ENCODE data around the gene LAS1L.
"Not testable (repeated sequence)": the region's sequence is repeated elsewhere in the genome, so short reads cannot be mapped to it uniquely, and the experiment has no call there.

LAS1L gene

GRCh38 chrX:65572971-65573370 is 38.4 kb upstream of the LAS1L start:
- Histone ChIP-seq H3K4me1 (ENCODE audit: insufficient read depth, insufficient read length) (no peaks in the 10 kb centered on the region), H3K9ac (ENCODE audit: insufficient read length, low read depth) (no peak overlapping the region), H3K27me3 (ENCODE audit: insufficient read depth, insufficient read length) (no peaks in the 10 kb centered on the region), H3K4me3 (ENCODE audit: insufficient read length, low read depth) (no peak overlapping the region), H3K36me3 (ENCODE audit: insufficient read depth, insufficient read length, low read length) (no peaks in the 10 kb centered on the region), H3K9me3 (ENCODE audit: insufficient read depth, low read length) (no peaks in the 10 kb centered on the region; the same call in 1 of the 2 replicates)
- no peak for TF ChIP-seq SUZ12 (IDR thresholded peaks at IDR 0.05; ENCODE audit: extremely low read depth, insufficient read depth, insufficient read length)
- TF ChIP-seq YY1 (IDR thresholded peaks at IDR 0.05; ENCODE audit: insufficient read depth, insufficient read length), result no peak
- TF ChIP-seq ZNF274 (IDR thresholded peaks at IDR 0.05; ENCODE audit: low read depth, low read length), result no peak
- no peak for DNase-seq (ENCODE audit: low read depth, low spot score)

GRCh38 chrX:65562850-65563249 is 28.3 kb upstream of the LAS1L start:
- not testable (repeated sequence) for H3K36me3 ChIP-seq (ENCODE audit: insufficient read depth, insufficient read length, low read length); H3K9ac ChIP-seq (ENCODE audit: insufficient read length, low read depth); H3K27me3 ChIP-seq (ENCODE audit: insufficient read depth, insufficient read length); H3K9me3 ChIP-seq (ENCODE audit: insufficient read depth, low read length); H3K4me1 ChIP-seq (ENCODE audit: insufficient read depth, insufficient read length); DNase-seq (ENCODE audit: low read depth, low spot score); H3K4me3 ChIP-seq (ENCODE audit: insufficient read length, low read depth)

DNA sequence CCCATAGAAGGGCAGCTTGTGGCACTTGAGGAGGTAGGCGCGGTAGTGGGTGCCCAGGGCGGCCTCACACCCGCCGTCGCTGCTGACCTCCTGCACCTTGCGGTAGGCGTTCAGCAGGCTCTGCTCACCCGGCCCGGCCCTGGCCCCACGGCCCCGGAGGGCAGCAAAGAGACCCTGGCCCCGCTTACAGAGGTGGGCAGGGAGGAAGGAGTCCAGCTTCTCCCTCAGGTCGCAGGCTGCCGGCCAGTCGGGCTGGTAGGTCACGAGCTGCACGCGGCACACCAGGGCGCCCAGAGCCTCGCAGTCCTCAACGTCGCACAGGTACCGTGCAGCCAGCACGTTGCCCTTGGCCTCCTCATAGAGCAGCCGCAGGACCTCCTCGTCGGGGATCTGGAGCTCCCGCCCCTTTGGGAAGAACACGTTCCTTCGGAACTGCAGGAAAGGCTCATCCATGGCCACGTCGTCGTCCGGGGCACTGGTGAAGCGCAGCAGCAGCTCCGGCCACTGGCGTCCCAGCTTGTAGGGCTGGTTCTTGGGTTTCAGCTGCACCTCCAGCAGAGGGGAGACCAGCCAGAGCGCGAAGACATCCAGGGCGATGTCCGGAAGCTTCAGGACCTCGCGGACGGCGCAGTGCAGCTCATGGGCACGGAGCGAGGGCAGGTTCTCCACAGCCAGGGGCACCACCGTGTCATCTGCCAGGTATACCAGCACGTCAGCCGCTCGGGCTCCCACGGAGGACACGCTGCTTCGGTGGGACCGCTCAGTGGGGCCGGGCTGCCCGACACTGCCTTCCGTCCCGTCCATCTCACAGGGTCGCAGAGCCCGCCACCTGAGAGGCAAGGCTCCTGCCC is 17.1 kb upstream of the LAS1L start:
- Histone ChIP-seq H3K9ac (ENCODE audit: insufficient read length, low read depth) (no peak overlapping the region), H3K27me3 (ENCODE audit: insufficient read depth, insufficient read length) (no peaks in the 10 kb centered on the region), H3K4me3 (ENCODE audit: insufficient read length, low read depth) (no peak overlapping the region), H3K36me3 (ENCODE audit: insufficient read depth, insufficient read length, low read length) (no peaks in the 10 kb centered on the region), H3K4me1 (ENCODE audit: insufficient read depth, insufficient read length) (no peaks in the 10 kb centered on the region), H3K9me3 (ENCODE audit: insufficient read depth, low read length) (no peaks in the 10 kb centered on the region)
- TF ChIP-seq ZNF274 (IDR thresholded peaks at IDR 0.05; ENCODE audit: low read depth, low read length) (no peak), SUZ12 (IDR thresholded peaks at IDR 0.05; ENCODE audit: extremely low read depth, insufficient read depth, insufficient read length) (no peak), YY1 (IDR thresholded peaks at IDR 0.05; ENCODE audit: insufficient read depth, insufficient read length) (no peak)
- DNase-seq (ENCODE audit: low read depth, low spot score), result no peak

GRCh38 chrX:65551086-65551485 is 16.5 kb upstream of the LAS1L start:
- DNase-seq (ENCODE audit: low read depth, low spot score), result no peak
- H3K36me3 ChIP-seq (ENCODE audit: insufficient read depth, insufficient read length, low read length), result no peaks in the 10 kb centered on the region
- no peak overlapping the region for H3K9ac ChIP-seq (ENCODE audit: insufficient read length, low read depth)
- H3K27me3 ChIP-seq (ENCODE audit: insufficient read depth, insufficient read length), result no peaks in the 10 kb centered on the region
- no peaks in the 10 kb centered on the region for H3K4me1 ChIP-seq (ENCODE audit: insufficient read depth, insufficient read length)
- H3K9me3 ChIP-seq (ENCODE audit: insufficient read depth, low read length), result no peaks in the 10 kb centered on the region
- TF ChIP-seq SUZ12 (IDR thresholded peaks at IDR 0.05; ENCODE audit: extremely low read depth, insufficient read depth, insufficient read length), result no peak
- TF ChIP-seq YY1 (IDR thresholded peaks at IDR 0.05; ENCODE audit: insufficient read depth, insufficient read length), result no peak
- no peak for TF ChIP-seq ZNF274 (IDR thresholded peaks at IDR 0.05; ENCODE audit: low read depth, low read length)
- H3K4me3 ChIP-seq (ENCODE audit: insufficient read length, low read depth), result no peak overlapping the region

DNA sequence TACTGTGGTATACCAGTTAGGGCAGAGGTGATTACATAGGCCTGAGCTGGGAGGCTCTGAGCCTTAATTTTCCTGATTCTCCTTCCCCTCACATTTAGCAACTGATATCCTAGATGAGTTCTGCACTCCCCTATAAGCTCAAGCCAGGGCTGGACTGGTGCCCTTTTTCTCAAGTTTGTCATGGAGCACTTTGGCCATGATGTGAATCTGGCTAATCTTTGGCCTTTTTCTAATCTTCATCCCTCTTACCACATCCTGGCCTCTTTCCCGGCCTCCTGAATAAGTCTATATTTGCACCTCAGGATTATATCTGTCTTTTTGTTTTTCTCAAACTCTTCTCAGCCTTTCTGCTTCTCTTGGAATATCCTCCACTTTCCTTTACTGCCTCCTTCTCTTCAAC is 10.9 kb upstream of the LAS1L start:
- no peaks in the 10 kb centered on the region for H3K4me1 ChIP-seq (ENCODE audit: insufficient read depth, insufficient read length)
- TF ChIP-seq ZNF274 (IDR thresholded peaks at IDR 0.05; ENCODE audit: low read depth, low read length) (no peak), SUZ12 (IDR thresholded peaks at IDR 0.05; ENCODE audit: extremely low read depth, insufficient read depth, insufficient read length) (no peak), YY1 (IDR thresholded peaks at IDR 0.05; ENCODE audit: insufficient read depth, insufficient read length) (no peak)
- no peak overlapping the region for H3K4me3 ChIP-seq (ENCODE audit: insufficient read length, low read depth)
- no peaks in the 10 kb centered on the region for H3K9me3 ChIP-seq (ENCODE audit: insufficient read depth, low read length)
- DNase-seq (ENCODE audit: low read depth, low spot score), result no peak
- no peaks in the 10 kb centered on the region for H3K27me3 ChIP-seq (ENCODE audit: insufficient read depth, insufficient read length)
- no peaks in the 10 kb centered on the region for H3K36me3 ChIP-seq (ENCODE audit: insufficient read depth, insufficient read length, low read length)
- H3K9ac ChIP-seq (ENCODE audit: insufficient read length, low read depth), result no peak overlapping the region

- DNase-seq (ENCODE audit: low read depth, low spot score), result no peak
- Histone ChIP-seq H3K4me3 (ENCODE audit: insufficient read length, low read depth) (no peak overlapping the region), H3K9ac (ENCODE audit: insufficient read length, low read depth) (no peak overlapping the region), H3K36me3 (ENCODE audit: insufficient read depth, insufficient read length, low read length) (peaks cover 9% of the 10 kb centered on the region), H3K27me3 (ENCODE audit: insufficient read depth, insufficient read length) (no peaks in the 10 kb centered on the region), H3K4me1 (ENCODE audit: insufficient read depth, insufficient read length) (no peaks in the 10 kb centered on the region), H3K9me3 (ENCODE audit: insufficient read depth, low read length) (no peaks in the 10 kb centered on the region)
- TF ChIP-seq YY1 (IDR thresholded peaks at IDR 0.05; ENCODE audit: insufficient read depth, insufficient read length), result no peak
- TF ChIP-seq SUZ12 (IDR thresholded peaks at IDR 0.05; ENCODE audit: extremely low read depth, insufficient read depth, insufficient read length), result no peak
- no peak for TF ChIP-seq ZNF274 (IDR thresholded peaks at IDR 0.05; ENCODE audit: low read depth, low read length)
These were observed 2.6 kb upstream of the LAS1L start for GRCh38 chrX:65537229-65537628.

- H3K36me3 ChIP-seq (ENCODE audit: insufficient read depth, insufficient read length, low read length), result peaks cover 18% of the 10 kb centered on the region
- TF ChIP-seq YY1 (IDR thresholded peaks at IDR 0.05; ENCODE audit: insufficient read depth, insufficient read length) (no peak), ZNF274 (IDR thresholded peaks at IDR 0.05; ENCODE audit: low read depth, low read length) (no peak), SUZ12 (IDR thresholded peaks at IDR 0.05; ENCODE audit: extremely low read depth, insufficient read depth, insufficient read length) (no peak)
- no peak for DNase-seq (ENCODE audit: low read depth, low spot score)
- H3K27me3 ChIP-seq (ENCODE audit: insufficient read depth, insufficient read length), result no peaks in the 10 kb centered on the region
- H3K9ac ChIP-seq (ENCODE audit: insufficient read length, low read depth), result no peak overlapping the region
- H3K9me3 ChIP-seq (ENCODE audit: insufficient read depth, low read length), result no peaks in the 10 kb centered on the region
- no peaks in the 10 kb centered on the region for H3K4me1 ChIP-seq (ENCODE audit: insufficient read depth, insufficient read length)
- H3K4me3 ChIP-seq (ENCODE audit: insufficient read length, low read depth), result no peak overlapping the region
These were observed 1.7 kb upstream of the LAS1L start for GRCh38 chrX:65536291-65536690.
